Measurements from ENCODE around the gene DEXI. TPM values are rescaled to one million over a fixed set of nuclear protein-coding genes. Genes with fewer than 3 reads are reported as not detected.

DEXI gene
- total and polyA plus RNA-seq, 2 of the 4 experiments (the other 2 are of a cell fraction): 43.7 to 63.6 TPM

GRCh38 chr16:10906482-10906881, 35.8 kb downstream of the DEXI start:
- no peak overlapping the region for H2BK15ac ChIP-seq (ENCODE audit: low read depth, low read length)
- POLR2A ChIA-PET (ENCODE audit: unreplicated experiment): no interaction called here
- no peak overlapping the region for H3K4me3 ChIP-seq (ENCODE audit: insufficient read depth, low read depth, low read length)
- H3K4me2 ChIP-seq (ENCODE audit: low read depth, low read length): no peak overlapping the region
- H4K20me1 ChIP-seq (ENCODE audit: insufficient read depth, low read length): no peaks in the 10 kb centered on the region
- no peak overlapping the region for H4K91ac ChIP-seq (ENCODE audit: insufficient read depth, low read depth, low read length)
- WGBS, 2 experiments (ENCODE audit: extremely low coverage in 2 of 2, insufficient read length in 1 of 2): 83% methylated on average over 16 of the region's 19 CpGs; no CpG with 5 or more reads in 1 of the 2 experiments
- BruUV-seq (replicated peaks): no TSS peak
- no peak overlapping the region for H3K56ac ChIP-seq (ENCODE audit: extremely low read depth, insufficient read depth, low read length)
- H2AFZ ChIP-seq (replicated peaks; ENCODE audit: low read length, poor library complexity): no peak overlapping the region
- no peak overlapping the region for H3K9ac ChIP-seq (ENCODE audit: low read depth, low read length)
- peaks cover 6% of the 10 kb centered on the region for H3K9me3 ChIP-seq (ENCODE audit: control insufficient read depth, insufficient read depth, low read length)
- dilution Hi-C loops (cut with HindIII; ENCODE audit: low sequenced_read_pairs, unreplicated experiment): no loop called here
- H2BK120ac ChIP-seq (ENCODE audit: low read depth, low read length): no peak overlapping the region
- TF ChIP-seq RAD21 (IDR thresholded peaks at IDR 0.05; ENCODE audit: low read length) (no peak), NFE2L2 (IDR thresholded peaks at IDR 0.05; ENCODE audit: low read depth, low read length) (no peak), SMC3 (IDR thresholded peaks at IDR 0.05; ENCODE audit: low read depth, low read length) (no peak), MAZ (IDR thresholded peaks at IDR 0.05; ENCODE audit: borderline replicate concordance, low read depth, low read length) (no peak), RFX5 (IDR thresholded peaks at IDR 0.05; ENCODE audit: low read depth, low read length) (no peak), FOS (IDR thresholded peaks at IDR 0.05; ENCODE audit: low read depth, low read length) (no peak)
- TF ChIP-seq, protein P1, sequence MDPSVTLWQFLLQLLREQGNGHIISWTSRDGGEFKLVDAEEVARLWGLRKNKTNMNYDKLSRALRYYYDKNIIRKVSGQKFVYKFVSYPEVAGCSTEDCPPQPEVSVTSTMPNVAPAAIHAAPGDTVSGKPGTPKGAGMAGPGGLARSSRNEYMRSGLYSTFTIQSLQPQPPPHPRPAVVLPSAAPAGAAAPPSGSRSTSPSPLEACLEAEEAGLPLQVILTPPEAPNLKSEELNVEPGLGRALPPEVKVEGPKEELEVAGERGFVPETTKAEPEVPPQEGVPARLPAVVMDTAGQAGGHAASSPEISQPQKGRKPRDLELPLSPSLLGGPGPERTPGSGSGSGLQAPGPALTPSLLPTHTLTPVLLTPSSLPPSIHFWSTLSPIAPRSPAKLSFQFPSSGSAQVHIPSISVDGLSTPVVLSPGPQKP (IDR thresholded peaks at IDR 0.05; ENCODE audit: borderline replicate concordance, low read depth, low read length): no peak
- DNase-seq: no peak
- no peak overlapping the region for H3K18ac ChIP-seq (ENCODE audit: low read depth, low read length)
- H3K27ac ChIP-seq (ENCODE audit: insufficient read depth, low read length): no peak overlapping the region
- CTCF ChIA-PET: no interaction called here
- H2AK5ac ChIP-seq (ENCODE audit: low read depth, low read length): no peak overlapping the region
- H3K4ac ChIP-seq (ENCODE audit: low read depth, low read length): no peak overlapping the region
- intact Hi-C loops (cut with micrococcal nuclease): no loop called here
- H2BK5ac ChIP-seq (ENCODE audit: low read depth, low read length, poor library complexity, severe bottlenecking): no peak overlapping the region
- H3K27me3 ChIP-seq (ENCODE audit: control insufficient read depth, insufficient read depth, low read length): peaks cover 16% of the 10 kb centered on the region
- no peak overlapping the region for H2BK20ac ChIP-seq (ENCODE audit: low read depth, low read length)
- H3K9me1 ChIP-seq (ENCODE audit: insufficient read depth, low read length): no peaks in the 10 kb centered on the region
- H2AK9ac ChIP-seq (replicated peaks; ENCODE audit: low read depth, low read length, poor library complexity): no peak overlapping the region
- H3K79me1 ChIP-seq (ENCODE audit: low read depth in 1 of 2, low read length in 2 of 2): no peaks in the 10 kb centered on the region
- no peaks in the 10 kb centered on the region for H3K36me3 ChIP-seq (ENCODE audit: control insufficient read depth, insufficient read depth, low read length)
- no peaks in the 10 kb centered on the region for H3K4me1 ChIP-seq (ENCODE audit: control insufficient read depth, insufficient read depth, low read length)
- H3K14ac ChIP-seq (replicated peaks; ENCODE audit: low read depth, low read length): no peak overlapping the region
- ATAC-seq (ENCODE audit: low read depth): no peak
- in situ Hi-C loops (cut with MboI; ENCODE audit: low sequenced_read_pairs): loop anchor here (25.0 kb wide), 1 partner anchor 644 kb away; no protein-coding TSS in a partner anchor
- H3K23ac ChIP-seq (ENCODE audit: low read depth, low read length): no peak overlapping the region
- no peak overlapping the region for H4K8ac ChIP-seq (ENCODE audit: low read depth in 2 of 2, low read length in 2 of 2)
- no peak overlapping the region for H4K5ac ChIP-seq (ENCODE audit: low read depth, low read length)
